GM21390 (cell line): ENCODE results near the gene ADCYAP1R1.

Source experiments
- ATAC-seq: cut with Tn5 transposase; IDR thresholded peaks from one replicate; pipeline ENCODE4 v1.9.1; 2021; ENCODE audit not compliant: unreplicated experiment

ADCYAP1R1 gene

DNA sequence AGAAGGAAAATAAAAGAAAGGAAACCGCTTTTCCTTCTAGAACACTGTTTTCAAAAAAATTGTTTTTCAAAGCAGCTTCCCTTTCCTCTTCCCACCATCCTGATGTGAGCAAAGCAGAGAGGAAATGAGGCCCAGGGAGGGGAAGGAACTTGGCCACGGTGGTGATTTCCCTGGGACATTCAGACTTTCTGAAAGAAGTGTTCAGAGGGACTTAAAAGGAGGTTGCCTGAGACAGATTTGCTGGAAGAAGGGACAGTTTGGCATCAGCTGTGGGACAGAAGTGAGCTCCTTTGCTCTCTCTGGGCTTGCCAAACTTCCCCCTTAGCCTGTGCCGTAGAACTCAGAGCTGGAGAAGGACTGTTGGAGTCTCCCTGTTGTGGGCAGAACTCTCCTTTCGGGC lies 30.3 kb downstream of the ADCYAP1R1 start:
- no peak for ATAC-seq

- ATAC-seq, result no peak
Observed at GRCh38 chr7:31083210-31083786, 31.2 kb downstream of the ADCYAP1R1 start.

- no peak for ATAC-seq
Observed at GRCh38 chr7:31084226-31084625, 32.1 kb downstream of the ADCYAP1R1 start.

- no peak for ATAC-seq
Observed at GRCh38 chr7:31087351-31087750, 35.2 kb downstream of the ADCYAP1R1 start.

DNA sequence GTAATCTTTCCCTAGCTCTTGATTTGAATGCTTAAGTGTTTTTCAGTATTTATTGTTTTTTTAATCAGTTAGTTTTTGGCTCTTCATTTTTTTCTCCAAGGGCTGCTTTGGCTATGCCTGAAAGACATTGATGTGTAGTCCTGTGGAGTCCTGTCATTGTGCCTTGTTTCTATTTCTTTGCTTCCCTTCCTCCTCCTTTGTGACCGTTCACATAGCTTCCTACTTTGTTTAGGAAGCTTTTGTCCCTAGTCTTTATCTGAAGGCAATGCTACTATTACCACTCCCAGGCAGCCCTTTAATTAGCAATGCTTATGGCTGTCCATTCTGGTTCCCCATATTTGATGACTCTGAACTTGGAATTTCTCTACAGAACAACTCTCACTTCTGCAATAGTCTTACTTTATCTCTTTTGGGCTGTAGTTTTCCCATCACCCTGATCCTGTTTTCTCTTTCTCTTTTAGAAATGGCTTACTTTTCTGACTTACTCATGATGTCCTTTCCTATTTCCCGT lies 39.9 kb downstream of the ADCYAP1R1 start:
- ATAC-seq, result no peak

DNA sequence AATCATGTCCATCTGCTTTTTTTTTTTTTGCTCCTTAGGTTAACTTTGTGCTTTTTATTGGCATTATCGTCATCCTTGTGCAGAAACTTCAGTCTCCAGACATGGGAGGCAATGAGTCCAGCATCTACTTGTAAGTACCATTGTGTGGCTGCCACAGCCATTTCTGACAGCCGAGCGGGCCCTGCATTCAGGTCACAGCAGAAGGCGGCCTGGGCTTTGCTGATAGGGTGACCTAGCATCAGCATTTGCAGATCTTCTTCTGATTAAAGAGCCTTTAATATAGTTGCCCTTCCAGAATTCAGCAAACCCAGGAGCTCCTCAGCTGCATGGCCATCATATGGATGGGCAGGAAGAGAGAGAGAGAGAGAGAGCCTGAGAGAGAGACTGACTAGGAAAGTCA lies 40.5 kb downstream of the ADCYAP1R1 start:
- ATAC-seq, result no peak

DNA sequence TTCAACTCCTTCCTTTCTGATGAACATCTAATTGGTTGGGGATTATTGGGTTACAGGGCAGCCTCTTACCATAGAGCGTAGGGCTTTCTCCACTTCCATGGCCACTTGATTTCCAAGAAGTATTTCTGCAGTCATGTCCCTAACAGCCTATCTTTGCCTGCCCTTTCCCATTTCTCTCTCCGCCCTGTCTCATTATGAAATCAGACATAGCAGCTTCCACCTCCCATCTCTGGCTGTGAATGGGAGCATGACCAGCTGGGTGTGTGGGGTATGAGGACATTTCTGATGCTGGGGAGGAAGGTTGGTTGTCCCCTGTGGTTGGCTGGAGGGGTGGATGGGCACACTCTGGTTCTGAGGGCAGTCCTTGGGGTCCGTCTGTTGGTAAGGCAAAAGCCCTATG lies 41.2 kb downstream of the ADCYAP1R1 start:
- ATAC-seq, result no peak

DNA sequence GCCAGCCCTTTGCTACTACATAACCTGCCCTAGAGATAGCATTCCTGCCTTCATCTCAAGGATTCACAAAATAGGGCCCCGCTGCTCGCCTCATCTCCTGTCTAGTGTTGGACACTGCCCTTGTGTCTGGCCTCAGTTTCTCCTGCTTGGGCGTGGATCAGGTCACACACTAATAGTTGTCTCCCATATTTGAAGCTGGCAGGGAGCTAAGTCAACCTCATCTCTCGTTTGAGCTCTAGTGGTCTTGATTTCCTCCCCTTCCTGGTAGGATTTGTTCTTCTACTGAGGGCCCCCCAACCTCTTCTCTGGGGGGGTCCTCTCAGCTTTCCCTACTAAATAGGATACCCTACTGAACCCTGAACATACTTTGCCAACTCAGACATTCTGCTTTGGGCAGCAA lies 42.2 kb downstream of the ADCYAP1R1 start:
- ATAC-seq, result no peak

- ATAC-seq, result no peak
Observed at GRCh38 chr7:31095286-31096197, 43.4 kb downstream of the ADCYAP1R1 start.

GRCh38 chr7:31096198-31096876 lies 44.2 kb downstream of the ADCYAP1R1 start:
- no peak for ATAC-seq

GRCh38 chr7:31096877-31097258 lies 44.8 kb downstream of the ADCYAP1R1 start:
- ATAC-seq, result no peak

DNA sequence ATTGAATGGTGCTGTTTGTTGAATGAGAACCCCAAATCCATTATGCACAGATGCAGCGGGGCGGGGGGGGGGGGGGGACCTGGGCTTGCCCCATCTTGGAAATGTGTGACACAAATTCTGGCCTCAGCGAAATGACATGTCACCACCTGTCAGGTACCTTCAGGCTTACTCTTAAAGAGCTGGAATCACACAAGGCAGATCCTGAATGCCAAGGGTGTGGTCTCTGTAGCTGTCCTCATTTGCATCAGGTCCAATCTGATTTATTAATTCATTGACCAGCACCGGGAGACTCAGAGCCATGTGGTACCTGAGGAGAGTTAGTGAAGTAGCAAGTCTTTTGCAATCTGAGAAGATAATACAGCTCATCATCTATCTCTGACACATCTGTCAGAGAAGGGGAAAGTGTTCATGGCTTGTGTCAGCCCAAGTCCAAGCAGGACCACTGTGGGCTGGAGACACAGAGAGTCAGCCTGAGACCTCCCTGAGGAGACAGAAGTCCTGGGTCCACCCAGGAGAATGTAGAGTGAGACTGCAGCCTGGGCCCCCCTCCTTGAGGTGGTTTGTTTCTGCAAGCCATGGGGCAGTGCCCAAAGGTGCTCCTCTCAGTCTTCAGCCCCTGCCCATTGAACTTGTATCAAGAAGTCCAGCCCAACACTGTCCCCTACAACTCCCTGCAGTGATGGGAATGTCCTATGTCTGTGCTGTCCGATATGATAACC lies 46.7 kb downstream of the ADCYAP1R1 start:
- ATAC-seq, result no peak

DNA sequence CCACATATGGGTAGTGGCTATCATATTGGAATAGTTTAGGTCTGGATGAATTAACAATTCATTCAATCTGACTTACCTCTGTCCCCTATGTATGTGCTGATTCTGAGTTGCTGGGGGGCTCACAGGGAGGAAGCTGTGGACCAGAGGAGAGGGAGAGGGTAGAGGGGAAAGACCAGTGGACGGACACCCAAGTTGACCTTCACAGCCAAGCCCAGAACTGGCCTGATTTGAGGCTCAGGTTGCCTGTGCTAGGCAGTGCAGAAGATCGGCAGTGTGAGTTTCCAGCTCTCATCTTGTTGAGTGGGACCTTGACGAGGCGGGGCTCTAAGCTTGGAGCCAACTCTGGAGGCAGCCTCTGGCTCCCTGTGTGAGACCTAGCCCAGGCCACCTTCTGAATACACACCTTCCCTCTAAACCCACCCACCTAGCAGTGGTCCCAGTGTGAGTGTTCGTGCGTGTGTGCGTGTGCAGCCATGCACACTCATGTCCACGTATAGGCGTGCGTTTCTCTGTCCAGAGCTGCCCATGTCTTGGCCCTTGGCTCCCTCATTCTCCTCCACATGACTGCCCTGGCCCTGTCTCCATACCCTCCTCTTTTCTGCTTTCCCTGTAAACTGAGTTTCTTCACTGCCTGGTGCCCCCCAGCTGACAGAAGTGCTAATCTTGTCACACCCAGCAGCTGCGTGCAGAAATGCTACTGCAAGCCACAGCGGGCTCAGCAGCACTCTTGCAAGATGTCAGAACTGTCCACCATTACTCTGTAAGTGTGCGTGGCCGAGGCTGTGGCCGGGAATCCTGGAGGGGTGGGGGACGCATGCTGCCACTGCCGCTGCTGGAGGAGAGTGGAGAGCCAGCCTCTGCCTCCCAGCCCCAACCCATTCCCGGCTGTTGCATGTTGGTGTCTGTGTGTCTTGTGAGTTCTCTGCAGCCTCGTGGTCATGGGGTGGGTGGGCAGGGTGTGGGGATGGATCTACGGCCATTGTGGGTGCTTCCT lies 47.6 kb downstream of the ADCYAP1R1 start:
- ATAC-seq, result no peak

DNA sequence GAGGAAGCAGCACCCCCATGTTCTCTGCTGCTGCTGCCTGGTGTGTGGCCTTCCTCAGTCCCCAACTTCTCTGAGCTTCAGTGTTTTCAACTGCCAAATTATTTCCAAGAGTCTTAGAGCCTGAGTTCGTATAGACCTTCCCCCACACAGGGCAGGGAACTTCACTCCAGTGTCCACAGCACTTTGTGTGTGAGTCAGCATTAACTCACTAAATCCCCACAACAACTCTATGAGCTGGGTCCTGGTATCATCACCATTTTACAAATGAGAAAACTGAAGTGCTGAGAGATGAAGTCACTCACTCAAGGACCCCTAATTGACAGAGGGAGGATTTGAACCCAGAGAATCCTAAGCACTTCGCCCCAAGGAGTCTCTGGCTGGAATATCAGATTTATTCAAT lies 48.3 kb downstream of the ADCYAP1R1 start:
- ATAC-seq, result no peak

- ATAC-seq, result no peak
Observed at GRCh38 chr7:31100871-31101270, 48.8 kb downstream of the ADCYAP1R1 start.

- ATAC-seq, result no peak
Observed at GRCh38 chr7:31101544-31101943, 49.4 kb downstream of the ADCYAP1R1 start.

DNA sequence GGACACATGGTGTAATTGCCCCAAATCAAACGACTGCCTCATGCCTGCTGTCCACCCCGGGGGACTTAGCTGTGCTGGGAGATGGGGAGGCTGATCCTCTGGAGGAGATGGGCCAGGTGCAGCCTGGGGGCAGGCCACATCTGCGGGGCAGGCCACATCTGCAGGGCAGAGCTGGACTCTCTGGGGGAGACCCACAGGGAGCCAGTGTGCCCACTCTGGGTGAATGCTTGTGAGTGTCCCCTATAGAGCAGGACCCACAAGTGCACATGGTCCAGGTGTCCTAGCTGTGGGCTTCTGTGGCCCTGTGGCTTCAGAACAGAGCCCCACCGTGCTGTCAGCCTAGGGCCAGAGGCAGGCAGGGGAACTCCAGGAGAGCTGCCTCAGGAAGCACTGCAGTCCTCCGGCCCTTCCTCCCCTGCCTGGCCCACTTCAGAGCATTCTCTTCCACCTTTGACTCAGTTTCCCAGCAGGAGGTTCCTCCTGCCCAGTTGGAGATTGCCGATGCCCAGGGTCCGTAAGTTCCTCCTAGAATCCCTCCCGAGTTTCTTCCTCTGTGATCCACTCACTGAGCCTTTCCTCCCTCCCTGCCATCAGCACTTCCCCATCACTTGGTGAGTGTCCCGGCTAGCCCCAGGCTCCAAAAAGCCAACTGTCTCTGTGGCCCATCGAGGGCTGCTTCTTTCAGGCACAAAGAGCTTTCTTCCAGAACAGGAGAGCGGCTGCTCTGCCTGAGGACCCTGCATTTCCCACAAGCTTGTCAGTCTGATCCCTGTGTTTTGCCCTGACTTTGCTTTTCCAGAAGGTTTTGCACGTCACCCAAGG lies 50.3 kb downstream of the ADCYAP1R1 start:
- ATAC-seq, result no peak

DNA sequence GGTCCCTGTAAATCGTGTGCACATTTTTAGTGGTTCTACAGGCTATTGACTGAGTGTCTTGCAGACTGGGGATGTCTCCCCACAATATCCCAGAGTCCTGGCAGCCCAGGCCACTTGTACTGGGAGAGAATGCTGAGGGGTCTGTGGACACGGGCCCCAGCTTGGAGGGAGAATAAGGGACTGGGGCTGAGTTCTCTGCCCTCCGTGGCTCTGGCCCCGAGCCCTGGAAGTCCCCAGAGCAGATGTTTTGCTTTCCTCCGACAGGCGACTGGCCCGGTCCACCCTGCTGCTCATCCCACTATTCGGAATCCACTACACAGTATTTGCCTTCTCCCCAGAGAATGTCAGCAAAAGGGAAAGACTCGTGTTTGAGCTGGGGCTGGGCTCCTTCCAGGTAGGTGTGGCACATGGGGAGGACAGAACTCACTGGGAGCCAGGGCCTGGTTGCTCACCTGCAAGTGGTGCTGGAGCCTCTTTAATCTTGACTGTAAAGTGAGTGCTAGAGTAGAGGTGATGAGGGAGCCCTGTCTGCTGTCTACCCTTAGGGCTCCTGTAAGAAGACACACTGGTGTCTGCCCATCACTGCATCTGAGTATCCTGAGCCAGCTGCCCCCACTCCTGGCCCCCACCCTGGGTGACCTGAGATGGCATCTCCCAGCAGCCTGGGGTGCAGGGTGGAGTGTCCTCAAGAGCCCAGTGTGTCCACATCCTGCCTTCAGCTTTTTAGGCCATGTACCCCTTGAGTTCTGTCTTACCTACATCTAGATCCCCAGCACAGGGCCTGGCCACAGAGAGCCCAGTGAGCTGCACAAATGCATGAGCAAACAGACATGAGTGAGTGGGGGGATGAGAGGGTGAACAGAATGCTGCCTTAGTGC lies 51.1 kb downstream of the ADCYAP1R1 start:
- ATAC-seq, result no peak
